GM12878 (cell line): ENCODE data around the gene C3orf33.
"Not testable (repeated sequence)": the region's sequence is repeated elsewhere in the genome, so short reads cannot be mapped to it uniquely, and the experiment has no call there.

Experiments
- BHLHE40 ChIP-seq, 2 experiments: fragments of 450-650 bp in 1 of 2; IDR thresholded peaks; 2 replicates each; pipeline ENCODE4 v1.6.1; 2011 to 2017; ENCODE audit warnings: low read depth in 2 of 2, borderline replicate concordance in 1 of 2, improper control_type of control experiment in 1 of 2, low read length in 1 of 2, mild to moderate bottlenecking in 1 of 2
- CHD2 ChIP-seq: IDR thresholded peaks from 2 replicates; pipeline ENCODE4 v1.6.1; 2011; ENCODE audit warnings: low read depth, low read length, improper control_type of control experiment, borderline replicate concordance
- PAX5 ChIP-seq: IDR thresholded peaks from 2 replicates; pipeline ENCODE4 v1.6.1; 2011; ENCODE audit warnings: low read depth, low read length, borderline replicate concordance
- SMAD5 ChIP-seq: IDR thresholded peaks from 2 replicates; pipeline ENCODE4 v1.6.1; 2016; ENCODE audit warnings: antibody characterized with exemption, low read depth
- SMARCA5 ChIP-seq: fragments of 450-650 bp; IDR thresholded peaks from 2 replicates; pipeline ENCODE4 v1.6.1; 2017; ENCODE audit warnings: mild to moderate bottlenecking
- SPI1 ChIP-seq: IDR thresholded peaks from 2 replicates; pipeline ENCODE4 v1.6.1; 2011; ENCODE audit warnings: low read depth, mild to moderate bottlenecking, low read length, moderate library complexity, borderline replicate concordance; ENCODE audit not compliant: insufficient read depth
- ZZZ3 ChIP-seq: IDR thresholded peaks from 2 replicates; pipeline ENCODE4 v1.6.1; 2011; ENCODE audit warnings: low read depth; ENCODE audit not compliant: control insufficient read depth, insufficient read length
- TF ChIP-seq, protein P1 (sequence below): fragments of 450-650 bp; IDR thresholded peaks from 2 replicates; pipeline ENCODE4 v1.6.1; 2018; ENCODE audit warnings: borderline replicate concordance, mild to moderate bottlenecking; ENCODE audit not compliant: partially characterized antibody
- TF ChIP-seq, protein P2 (sequence below), 3 experiments: IDR thresholded peaks in 2 of 3; conservative IDR thresholded peaks in 1 of 3; 2 replicates each; pipeline ENCODE4 v1.5.1; 2011; ENCODE audit warnings: low read depth in 3 of 3, low read length in 3 of 3, mild to moderate bottlenecking in 3 of 3, control low read depth in 2 of 3, moderate library complexity in 2 of 3, inconsistent platforms in 1 of 3, mixed read lengths in 1 of 3; ENCODE audit not compliant: control insufficient read depth in 2 of 3, insufficient read depth in 1 of 3; ENCODE audit errors: extremely low read depth in 1 of 3

DNA sequence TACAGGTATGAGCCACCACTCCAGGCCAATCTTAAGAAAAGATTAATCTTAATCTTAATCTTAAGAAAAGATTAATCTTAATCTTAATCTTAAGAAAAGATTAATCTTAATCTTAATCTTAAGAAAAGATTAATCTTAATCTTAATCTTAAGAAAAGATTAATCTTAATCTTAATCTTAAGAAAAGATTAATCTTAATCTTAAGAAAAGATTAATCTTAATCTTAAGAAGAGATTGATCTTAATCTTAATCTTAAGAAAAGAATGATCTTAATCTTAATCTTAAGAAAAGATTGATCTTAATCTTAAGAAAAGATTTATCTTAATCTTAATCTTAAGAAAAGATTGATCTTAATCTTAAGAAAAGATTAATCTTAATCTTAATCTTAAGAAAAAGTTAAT lies 7.1 kb upstream of the C3orf33 start:
- TF ChIP-seq BHLHE40 (IDR thresholded peaks at IDR 0.05; ENCODE audit: borderline replicate concordance in 1 of 2, low read depth in 2 of 2, low read length in 1 of 2); SMAD5; PAX5; CHD2; ZZZ3; SPI1; SMARCA5: not testable (repeated sequence)
- TF ChIP-seq, protein P1, sequence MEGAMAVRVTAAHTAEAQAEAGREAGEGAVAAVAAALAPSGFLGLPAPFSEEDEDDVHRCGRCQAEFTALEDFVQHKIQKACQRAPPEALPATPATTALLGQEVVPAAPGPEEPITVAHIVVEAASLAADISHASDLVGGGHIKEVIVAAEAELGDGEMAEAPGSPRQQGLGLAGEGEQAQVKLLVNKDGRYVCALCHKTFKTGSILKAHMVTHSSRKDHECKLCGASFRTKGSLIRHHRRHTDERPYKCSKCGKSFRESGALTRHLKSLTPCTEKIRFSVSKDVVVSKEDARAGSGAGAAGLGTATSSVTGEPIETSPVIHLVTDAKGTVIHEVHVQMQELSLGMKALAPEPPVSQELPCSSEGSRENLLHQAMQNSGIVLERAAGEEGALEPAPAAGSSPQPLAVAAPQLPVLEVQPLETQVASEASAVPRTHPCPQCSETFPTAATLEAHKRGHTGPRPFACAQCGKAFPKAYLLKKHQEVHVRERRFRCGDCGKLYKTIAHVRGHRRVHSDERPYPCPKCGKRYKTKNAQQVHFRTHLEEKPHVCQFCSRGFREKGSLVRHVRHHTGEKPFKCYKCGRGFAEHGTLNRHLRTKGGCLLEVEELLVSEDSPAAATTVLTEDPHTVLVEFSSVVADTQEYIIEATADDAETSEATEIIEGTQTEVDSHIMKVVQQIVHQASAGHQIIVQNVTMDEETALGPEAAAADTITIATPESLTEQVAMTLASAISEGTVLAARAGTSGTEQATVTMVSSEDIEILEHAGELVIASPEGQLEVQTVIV: not testable (repeated sequence)
- TF ChIP-seq, protein P2, sequence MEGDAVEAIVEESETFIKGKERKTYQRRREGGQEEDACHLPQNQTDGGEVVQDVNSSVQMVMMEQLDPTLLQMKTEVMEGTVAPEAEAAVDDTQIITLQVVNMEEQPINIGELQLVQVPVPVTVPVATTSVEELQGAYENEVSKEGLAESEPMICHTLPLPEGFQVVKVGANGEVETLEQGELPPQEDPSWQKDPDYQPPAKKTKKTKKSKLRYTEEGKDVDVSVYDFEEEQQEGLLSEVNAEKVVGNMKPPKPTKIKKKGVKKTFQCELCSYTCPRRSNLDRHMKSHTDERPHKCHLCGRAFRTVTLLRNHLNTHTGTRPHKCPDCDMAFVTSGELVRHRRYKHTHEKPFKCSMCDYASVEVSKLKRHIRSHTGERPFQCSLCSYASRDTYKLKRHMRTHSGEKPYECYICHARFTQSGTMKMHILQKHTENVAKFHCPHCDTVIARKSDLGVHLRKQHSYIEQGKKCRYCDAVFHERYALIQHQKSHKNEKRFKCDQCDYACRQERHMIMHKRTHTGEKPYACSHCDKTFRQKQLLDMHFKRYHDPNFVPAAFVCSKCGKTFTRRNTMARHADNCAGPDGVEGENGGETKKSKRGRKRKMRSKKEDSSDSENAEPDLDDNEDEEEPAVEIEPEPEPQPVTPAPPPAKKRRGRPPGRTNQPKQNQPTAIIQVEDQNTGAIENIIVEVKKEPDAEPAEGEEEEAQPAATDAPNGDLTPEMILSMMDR (IDR thresholded peaks at IDR 0.05 in 2 of 3, conservative IDR thresholded peaks at IDR 0.05 in 1 of 3; ENCODE audit: control insufficient read depth in 2 of 3, extremely low read depth in 1 of 3, insufficient read depth in 1 of 3, low read depth in 3 of 3, low read length in 3 of 3): not testable (repeated sequence)
